Prostate gland (tissue), 2 donors: ENCODE measurements around the gene BBS2. TPM values are rescaled to one million over a fixed set of nuclear protein-coding genes. Genes with fewer than 3 reads are reported as not detected.

Source experiments
- DNase-seq: peaks from one replicate; pipeline ENCODE4 v3.0.0-alpha.2; 2019; ENCODE audit warnings: low spot score
- H3K27ac ChIP-seq, 2 donors: fragments of 200-600 bp; sonication (generic); 2 replicates each; pipeline ENCODE4 v1.5.1; 2017 to 2019
- H3K27me3 ChIP-seq: fragments of 200-600 bp; sonication (generic); replicated peaks from 2 replicates; pipeline ENCODE4 v1.5.1; 2019; ENCODE audit not compliant: insufficient read depth
- H3K36me3 ChIP-seq, 2 donors: fragments of 200-600 bp; sonication (generic); 1 replicate in 1 of 2; 2 replicates in 1 of 2; pipeline versions ENCODE4 v1.5.1 to v1.8.1; 2017 to 2019
- H3K4me1 ChIP-seq: fragments of 200-600 bp; sonication (generic); replicated peaks from 2 replicates; pipeline ENCODE4 v1.5.1; 2019
- H3K4me3 ChIP-seq, 2 donors: fragments of 200-600 bp; sonication (generic); 2 replicates each; pipeline ENCODE4 v1.5.1; 2017 to 2019
- H3K9me3 ChIP-seq: fragments of 200-600 bp; sonication (generic); 2 replicates; pipeline ENCODE4 v1.5.1; 2017
- POLR2A ChIP-seq: fragments of 450-650 bp; IDR thresholded peaks from one replicate; pipeline ENCODE4 v1.6.1; 2016; ENCODE audit warnings: antibody characterized with exemption, mild to moderate bottlenecking
- POLR2AphosphoS5 ChIP-seq: sonication (generic); formaldehyde crosslinking; IDR thresholded peaks from one replicate; pipeline ENCODE4 v1.6.1; 2017; ENCODE audit warnings: antibody characterized with exemption
- WGBS: methylation state at CpG from one replicate; pipeline ENCODE4 v1.1.5; 2018; 5-methylcytosine and 5-hydroxymethylcytosine counted together
- intact Hi-C: fragments of 100-400 bp; cut with DNase I; formaldehyde crosslinking; loops from one replicate; pipeline ENCODE4 v1.14.2; 2022
- total RNA-seq, 2 donors: library from RNA; depleted of rRNA; stranded (reverse); fragments of >200 nt; gene quantifications; one replicate each; pipeline ENCODE4 v1.1.0, GENCODE V29; 2016
- TF ChIP-seq, protein P1 (sequence below), 4 experiments: fragments of 200-600 bp in 2 of 4; fragments of 450-650 bp in 2 of 4; sonication (generic) in 2 of 4; IDR thresholded peaks; 1 replicate in 3 of 4; 2 replicates in 1 of 4; pipeline ENCODE4 v1.5.1; 2016 to 2019; ENCODE audit warnings: antibody characterized with exemption in 4 of 4, mild to moderate bottlenecking in 2 of 4, moderate library complexity in 2 of 4

The BBS2 gene, protein sequence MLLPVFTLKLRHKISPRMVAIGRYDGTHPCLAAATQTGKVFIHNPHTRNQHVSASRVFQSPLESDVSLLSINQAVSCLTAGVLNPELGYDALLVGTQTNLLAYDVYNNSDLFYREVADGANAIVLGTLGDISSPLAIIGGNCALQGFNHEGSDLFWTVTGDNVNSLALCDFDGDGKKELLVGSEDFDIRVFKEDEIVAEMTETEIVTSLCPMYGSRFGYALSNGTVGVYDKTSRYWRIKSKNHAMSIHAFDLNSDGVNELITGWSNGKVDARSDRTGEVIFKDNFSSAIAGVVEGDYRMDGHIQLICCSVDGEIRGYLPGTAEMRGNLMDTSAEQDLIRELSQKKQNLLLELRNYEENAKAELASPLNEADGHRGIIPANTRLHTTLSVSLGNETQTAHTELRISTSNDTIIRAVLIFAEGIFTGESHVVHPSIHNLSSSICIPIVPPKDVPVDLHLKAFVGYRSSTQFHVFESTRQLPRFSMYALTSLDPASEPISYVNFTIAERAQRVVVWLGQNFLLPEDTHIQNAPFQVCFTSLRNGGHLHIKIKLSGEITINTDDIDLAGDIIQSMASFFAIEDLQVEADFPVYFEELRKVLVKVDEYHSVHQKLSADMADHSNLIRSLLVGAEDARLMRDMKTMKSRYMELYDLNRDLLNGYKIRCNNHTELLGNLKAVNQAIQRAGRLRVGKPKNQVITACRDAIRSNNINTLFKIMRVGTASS
- 10 to 100 TPM; 68.9 to 70.5 TPM for total RNA-seq

- Histone ChIP-seq H3K4me1 (peaks cover 5% of the 10 kb centered on the region), H3K36me3 (no peaks in the 10 kb centered on the region), H3K9me3 (no peaks in the 10 kb centered on the region), H3K4me3 (peak within 1 kb of the TSS; percentile 90 to 97), H3K27ac (peak within 1 kb of the TSS; percentile 88 to 91), H3K27me3 (no peaks in the 10 kb centered on the region)
- peak; percentile 83 for DNase-seq
- TF ChIP-seq POLR2A (peak; percentile 73), POLR2AphosphoS5 (peak; percentile 95)
- TF ChIP-seq, protein P1, sequence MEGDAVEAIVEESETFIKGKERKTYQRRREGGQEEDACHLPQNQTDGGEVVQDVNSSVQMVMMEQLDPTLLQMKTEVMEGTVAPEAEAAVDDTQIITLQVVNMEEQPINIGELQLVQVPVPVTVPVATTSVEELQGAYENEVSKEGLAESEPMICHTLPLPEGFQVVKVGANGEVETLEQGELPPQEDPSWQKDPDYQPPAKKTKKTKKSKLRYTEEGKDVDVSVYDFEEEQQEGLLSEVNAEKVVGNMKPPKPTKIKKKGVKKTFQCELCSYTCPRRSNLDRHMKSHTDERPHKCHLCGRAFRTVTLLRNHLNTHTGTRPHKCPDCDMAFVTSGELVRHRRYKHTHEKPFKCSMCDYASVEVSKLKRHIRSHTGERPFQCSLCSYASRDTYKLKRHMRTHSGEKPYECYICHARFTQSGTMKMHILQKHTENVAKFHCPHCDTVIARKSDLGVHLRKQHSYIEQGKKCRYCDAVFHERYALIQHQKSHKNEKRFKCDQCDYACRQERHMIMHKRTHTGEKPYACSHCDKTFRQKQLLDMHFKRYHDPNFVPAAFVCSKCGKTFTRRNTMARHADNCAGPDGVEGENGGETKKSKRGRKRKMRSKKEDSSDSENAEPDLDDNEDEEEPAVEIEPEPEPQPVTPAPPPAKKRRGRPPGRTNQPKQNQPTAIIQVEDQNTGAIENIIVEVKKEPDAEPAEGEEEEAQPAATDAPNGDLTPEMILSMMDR (IDR thresholded peaks at IDR 0.05), result peak in 2 of 4 experiments; percentile 33 to 34
- intact Hi-C loops, result no loop called here
- WGBS, result under 1% methylated on average over 65 of the region's 65 CpGs
These were observed at the start of gene BBS2 for GRCh38 chr16:56519459-56520250. Gene BBS2, minus strand, starts transcription at chr16:56520024. Its CDS starts 162 bp downstream, at chr16:56519862.

GRCh38 chr16:56564793-56565477 lies 45.1 kb upstream of the BBS2 start, which contains the start of gene MT4:
Gene MT4, plus strand, starts transcription at chr16:56565073. Its CDS starts 56 bp downstream, at chr16:56565129.
- intact Hi-C loops, result no loop called here
- Histone ChIP-seq H3K9me3 (no peaks in the 10 kb centered on the region), H3K27me3 (no peaks in the 10 kb centered on the region), H3K4me3 (no peak within 1 kb of the TSS), H3K4me1 (no peaks in the 10 kb centered on the region), H3K27ac (no peak within 1 kb of the TSS), H3K36me3 (no peaks in the 10 kb centered on the region)
- no peak for TF ChIP-seq POLR2A
- TF ChIP-seq, protein P1 (IDR thresholded peaks at IDR 0.05), result no peak
- TF ChIP-seq POLR2AphosphoS5, result no peak
- no peak for DNase-seq
- WGBS, result 87% methylated on average over 12 of the region's 12 CpGs

DNA sequence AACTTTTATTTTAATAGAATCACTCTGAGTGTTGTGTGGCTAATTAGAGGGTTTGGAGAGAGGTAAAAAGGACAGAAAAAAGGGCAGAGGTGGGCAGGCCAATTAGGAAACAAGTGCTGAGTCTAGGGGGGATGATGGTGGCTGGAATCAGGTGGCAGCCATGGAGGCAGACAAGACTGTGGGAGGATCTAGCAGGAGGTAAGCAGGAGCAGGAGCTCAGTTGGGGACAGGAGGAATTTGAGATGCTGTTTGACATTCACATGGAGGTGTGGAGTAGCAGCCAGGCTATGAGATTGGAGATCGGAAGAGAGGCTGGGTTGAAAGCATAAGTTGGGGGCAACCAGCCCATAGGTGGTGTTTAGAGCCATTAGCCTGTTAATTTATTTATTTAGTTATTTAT lies 41.3 kb upstream of the BBS2 start:
- Histone ChIP-seq H3K36me3 (no peaks in the 10 kb centered on the region), H3K9me3 (no peaks in the 10 kb centered on the region), H3K27ac (no peak overlapping the region), H3K27me3 (no peaks in the 10 kb centered on the region), H3K4me1 (no peaks in the 10 kb centered on the region), H3K4me3 (no peak overlapping the region)
- no peak for DNase-seq
- 68% methylated on average over 1 of the region's 1 CpG for WGBS
- intact Hi-C loops, result no loop called here
- TF ChIP-seq, protein P1 (IDR thresholded peaks at IDR 0.05), result no peak
- TF ChIP-seq POLR2A (no peak), POLR2AphosphoS5 (no peak)

GRCh38 chr16:56560447-56560846 lies 40.6 kb upstream of the BBS2 start:
- no peaks in the 10 kb centered on the region for H3K4me1 ChIP-seq
- intact Hi-C loops, result no loop called here

More at GRCh38 chr16:56560447-56560846, 40.6 kb upstream of the BBS2 start:
- Histone ChIP-seq H3K27me3 (no peaks in the 10 kb centered on the region), H3K4me3 (no peak overlapping the region), H3K9me3 (no peaks in the 10 kb centered on the region), H3K27ac (no peak overlapping the region), H3K36me3 (no peaks in the 10 kb centered on the region)
- no peak for DNase-seq
- TF ChIP-seq, protein P1 (IDR thresholded peaks at IDR 0.05), result no peak
- no peak for TF ChIP-seq POLR2AphosphoS5
- no peak for TF ChIP-seq POLR2A
- 44% methylated on average over 1 of the region's 1 CpG for WGBS
